Liver (tissue), 9 donors: ENCODE data around the gene ARAP1. TPM values are rescaled to one million over a fixed set of nuclear protein-coding genes. Genes with fewer than 3 reads are reported as not detected.
A peak's percentile ranks its signal among the peaks of the same experiment; 100 is the strongest.

Source experiments
- DNase-seq: peaks from one replicate; pipeline ENCODE4 v3.0.0-alpha.2; 2017; ENCODE audit warnings: low spot score
- H3K27ac ChIP-seq, 2 donors: one replicate each; pipeline ENCODE4 v1.7.0; 2013; ENCODE audit warnings: inconsistent platforms in 2 of 2, low read length in 2 of 2, control low read depth in 1 of 2, low read depth in 1 of 2, mild to moderate bottlenecking in 1 of 2
- H3K27me3 ChIP-seq, 4 donors: one replicate each; pipeline versions ENCODE4 v1.6.1 to v1.7.0; 2013; ENCODE audit warnings: low read length in 3 of 4, inconsistent platforms in 1 of 4, mild to moderate bottlenecking in 1 of 4, moderate library complexity in 1 of 4; ENCODE audit not compliant: control insufficient read depth in 4 of 4, insufficient read depth in 4 of 4
- H3K36me3 ChIP-seq, 4 donors: one replicate each; pipeline versions ENCODE4 v1.6.1 to v1.7.0; 2013; ENCODE audit warnings: low read length in 3 of 4, mild to moderate bottlenecking in 3 of 4, low read depth in 1 of 4, moderate library complexity in 1 of 4; ENCODE audit not compliant: control insufficient read depth in 4 of 4, insufficient read depth in 3 of 4
- H3K4me1 ChIP-seq, 4 donors: one replicate each; pipeline versions ENCODE4 v1.6.1 to v1.7.0; 2013; ENCODE audit warnings: low read length in 3 of 4, mild to moderate bottlenecking in 3 of 4, moderate library complexity in 1 of 4; ENCODE audit not compliant: control insufficient read depth in 4 of 4, insufficient read depth in 4 of 4
- H3K4me3 ChIP-seq, 3 donors: one replicate each; pipeline versions ENCODE4 v1.6.1 to v1.7.0; 2013; ENCODE audit warnings: low read length in 3 of 3, control low read depth in 1 of 3, low read depth in 1 of 3, mild to moderate bottlenecking in 1 of 3
- H3K9ac ChIP-seq, 2 donors: one replicate each; pipeline ENCODE4 v1.7.0; 2013; ENCODE audit warnings: low read length in 2 of 2, mild to moderate bottlenecking in 2 of 2, moderate library complexity in 2 of 2, control low read depth in 1 of 2, low read depth in 1 of 2
- H3K9me3 ChIP-seq, 4 donors: one replicate each; pipeline versions ENCODE4 v1.6.1 to v1.7.0; 2013; ENCODE audit warnings: low read length in 3 of 4; ENCODE audit not compliant: control insufficient read depth in 4 of 4
- EGR1 ChIP-seq, 2 donors: IDR thresholded peaks; 2 replicates each; pipeline ENCODE4 v1.6.1; 2016 to 2018; ENCODE audit warnings: antibody characterized with exemption in 2 of 2, low read depth in 2 of 2
- FOXA2 ChIP-seq: IDR thresholded peaks from 2 replicates; pipeline ENCODE4 v1.6.1; 2016; ENCODE audit warnings: antibody characterized with exemption
- GABPA ChIP-seq, 2 donors: IDR thresholded peaks in 1 of 2; conservative IDR thresholded peaks in 1 of 2; 2 replicates each; pipeline ENCODE4 v1.6.1; 2016; ENCODE audit warnings: antibody characterized with exemption in 2 of 2, mild to moderate bottlenecking in 1 of 2, moderate library complexity in 1 of 2
- HNF4A ChIP-seq, 2 donors: conservative IDR thresholded peaks; 2 replicates each; pipeline ENCODE4 v1.6.1; 2016; ENCODE audit warnings: antibody characterized with exemption in 2 of 2, mild to moderate bottlenecking in 2 of 2
- HNF4G ChIP-seq: IDR thresholded peaks from 2 replicates; pipeline ENCODE4 v1.6.1; 2016; ENCODE audit warnings: antibody characterized with exemption
- JUND ChIP-seq, 2 donors: IDR thresholded peaks; 2 replicates each; pipeline ENCODE4 v1.6.1; 2016; ENCODE audit warnings: antibody characterized with exemption in 2 of 2
- NR2F2 ChIP-seq: IDR thresholded peaks from 2 replicates; pipeline ENCODE4 v1.6.1; 2016; ENCODE audit warnings: antibody characterized with exemption
- RAD21 ChIP-seq, 2 donors: IDR thresholded peaks; 2 replicates each; pipeline ENCODE4 v1.6.1; 2016; ENCODE audit warnings: antibody characterized with exemption in 2 of 2, mild to moderate bottlenecking in 2 of 2
- RXRA ChIP-seq, 2 donors: IDR thresholded peaks; 2 replicates each; pipeline ENCODE4 v1.6.1; 2017 to 2018; ENCODE audit warnings: antibody characterized with exemption in 2 of 2, mild to moderate bottlenecking in 1 of 2
- SP1 ChIP-seq: IDR thresholded peaks from 2 replicates; pipeline ENCODE4 v1.6.1; 2018; ENCODE audit warnings: antibody characterized with exemption, mild to moderate bottlenecking
- TAF1 ChIP-seq: conservative IDR thresholded peaks from 2 replicates; pipeline ENCODE4 v1.6.1; 2016; ENCODE audit warnings: antibody characterized with exemption, mild to moderate bottlenecking
- YY1 ChIP-seq: IDR thresholded peaks from 2 replicates; pipeline ENCODE4 v1.6.1; 2016; ENCODE audit warnings: antibody characterized with exemption, mild to moderate bottlenecking
- WGBS: extraction: QIAGEN DNeasy Blood & Tissue Kit; methylation state at CpG from one replicate; pipeline ENCODE4 v1.1.7; 2013; 5-methylcytosine and 5-hydroxymethylcytosine counted together
- polyA plus RNA-seq, 2 donors: library from polyadenylated mRNA; stranded (reverse) in 1 of 2; unstranded in 1 of 2; fragments of 200-250 nt in 1 of 2; fragments of >200 nt in 1 of 2; fragmentation: Nextera tagmentation in 1 of 2; extraction: Ambion mirVana in 1 of 2; gene quantifications; one replicate each; pipeline versions ENCODE4 v1.2.1 to v1.2.3, GENCODE V29; 2013 to 2015
- total RNA-seq, 2 donors: library from RNA; depleted of rRNA; stranded (reverse); fragments of >200 nt; gene quantifications; one replicate each; pipeline ENCODE4 v1.2.3, GENCODE V29; 2014
- TF ChIP-seq, protein P1 (sequence below): IDR thresholded peaks from 2 replicates; pipeline ENCODE4 v1.6.1; 2016; ENCODE audit warnings: antibody characterized with exemption
- TF ChIP-seq, protein P2 (sequence below): IDR thresholded peaks from 2 replicates; pipeline ENCODE4 v1.6.1; 2016; ENCODE audit warnings: antibody characterized with exemption, mild to moderate bottlenecking
- TF ChIP-seq, protein P3 (sequence below): IDR thresholded peaks from 2 replicates; pipeline ENCODE4 v1.6.1; 2016; ENCODE audit warnings: antibody characterized with exemption
- TF ChIP-seq, protein P4 (sequence below): fragments of 150-350 bp; IDR thresholded peaks from 2 replicates; pipeline ENCODE4 v1.5.1; 2017; ENCODE audit warnings: improper control_type of control experiment, low read depth, low read length; ENCODE audit not compliant: missing input control
- TF ChIP-seq, protein P5 (sequence below): IDR thresholded peaks from 2 replicates; pipeline ENCODE4 v1.6.1; 2016; ENCODE audit warnings: antibody characterized with exemption
- donor health status: healthy.
- donor health status: healthy.
- donor health status: healthy.
- donor health status: healthy.
- donor health status: healthy.

Gene ARAP1
- total and polyA plus RNA-seq, 4 donors, result 14.4 to 77.8 (median 43.5) TPM

DNA sequence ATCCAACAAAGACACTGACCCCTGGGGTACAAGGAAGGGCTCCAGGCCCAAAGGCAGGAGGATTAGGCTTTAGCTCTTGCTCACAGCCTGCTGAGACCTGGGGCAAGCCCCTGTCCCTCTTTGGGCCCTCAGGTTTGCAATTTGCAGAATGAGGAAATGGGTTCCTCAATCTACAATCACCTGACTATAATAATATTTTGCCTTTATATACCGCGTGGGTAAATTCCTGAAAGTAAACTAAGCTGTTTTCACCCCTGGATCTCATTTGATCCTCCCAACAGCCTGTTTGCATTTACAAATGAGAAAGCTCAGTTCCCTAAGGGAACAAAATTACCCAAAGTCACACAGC is 40.8 kb upstream of the ARAP1 start:
- no peaks in the 10 kb centered on the region for H3K36me3 ChIP-seq
- H3K9me3 ChIP-seq, result no peaks in the 10 kb centered on the region
- DNase-seq, result no peak
- peak overlapping the region; percentile 64 to 93 for H3K9ac ChIP-seq
- H3K4me1 ChIP-seq, result peaks cover 9 to 42% (median 34%) of the 10 kb centered on the region in 4 donors
- 72% methylated on average over 2 of the region's 2 CpGs for WGBS
- TF ChIP-seq, protein P1, sequence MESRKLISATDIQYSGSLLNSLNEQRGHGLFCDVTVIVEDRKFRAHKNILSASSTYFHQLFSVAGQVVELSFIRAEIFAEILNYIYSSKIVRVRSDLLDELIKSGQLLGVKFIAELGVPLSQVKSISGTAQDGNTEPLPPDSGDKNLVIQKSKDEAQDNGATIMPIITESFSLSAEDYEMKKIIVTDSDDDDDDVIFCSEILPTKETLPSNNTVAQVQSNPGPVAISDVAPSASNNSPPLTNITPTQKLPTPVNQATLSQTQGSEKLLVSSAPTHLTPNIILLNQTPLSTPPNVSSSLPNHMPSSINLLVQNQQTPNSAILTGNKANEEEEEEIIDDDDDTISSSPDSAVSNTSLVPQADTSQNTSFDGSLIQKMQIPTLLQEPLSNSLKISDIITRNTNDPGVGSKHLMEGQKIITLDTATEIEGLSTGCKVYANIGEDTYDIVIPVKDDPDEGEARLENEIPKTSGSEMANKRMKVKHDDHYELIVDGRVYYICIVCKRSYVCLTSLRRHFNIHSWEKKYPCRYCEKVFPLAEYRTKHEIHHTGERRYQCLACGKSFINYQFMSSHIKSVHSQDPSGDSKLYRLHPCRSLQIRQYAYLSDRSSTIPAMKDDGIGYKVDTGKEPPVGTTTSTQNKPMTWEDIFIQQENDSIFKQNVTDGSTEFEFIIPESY, result no peak
- TF ChIP-seq RAD21 (IDR thresholded peaks at IDR 0.05) (no peak), JUND (IDR thresholded peaks at IDR 0.05) (no peak), FOXA2 (no peak), NR2F2 (no peak), SP1 (no peak), HNF4G (no peak), RXRA (IDR thresholded peaks at IDR 0.05) (no peak), EGR1 (IDR thresholded peaks at IDR 0.05; ENCODE audit: low read depth in 2 of 2) (no peak), HNF4A (conservative IDR thresholded peaks at IDR 0.05) (no peak), YY1 (no peak), TAF1 (no peak), GABPA (IDR thresholded peaks at IDR 0.05 in 1 of 2, conservative IDR thresholded peaks at IDR 0.05 in 1 of 2) (no peak)
- TF ChIP-seq, protein P2, sequence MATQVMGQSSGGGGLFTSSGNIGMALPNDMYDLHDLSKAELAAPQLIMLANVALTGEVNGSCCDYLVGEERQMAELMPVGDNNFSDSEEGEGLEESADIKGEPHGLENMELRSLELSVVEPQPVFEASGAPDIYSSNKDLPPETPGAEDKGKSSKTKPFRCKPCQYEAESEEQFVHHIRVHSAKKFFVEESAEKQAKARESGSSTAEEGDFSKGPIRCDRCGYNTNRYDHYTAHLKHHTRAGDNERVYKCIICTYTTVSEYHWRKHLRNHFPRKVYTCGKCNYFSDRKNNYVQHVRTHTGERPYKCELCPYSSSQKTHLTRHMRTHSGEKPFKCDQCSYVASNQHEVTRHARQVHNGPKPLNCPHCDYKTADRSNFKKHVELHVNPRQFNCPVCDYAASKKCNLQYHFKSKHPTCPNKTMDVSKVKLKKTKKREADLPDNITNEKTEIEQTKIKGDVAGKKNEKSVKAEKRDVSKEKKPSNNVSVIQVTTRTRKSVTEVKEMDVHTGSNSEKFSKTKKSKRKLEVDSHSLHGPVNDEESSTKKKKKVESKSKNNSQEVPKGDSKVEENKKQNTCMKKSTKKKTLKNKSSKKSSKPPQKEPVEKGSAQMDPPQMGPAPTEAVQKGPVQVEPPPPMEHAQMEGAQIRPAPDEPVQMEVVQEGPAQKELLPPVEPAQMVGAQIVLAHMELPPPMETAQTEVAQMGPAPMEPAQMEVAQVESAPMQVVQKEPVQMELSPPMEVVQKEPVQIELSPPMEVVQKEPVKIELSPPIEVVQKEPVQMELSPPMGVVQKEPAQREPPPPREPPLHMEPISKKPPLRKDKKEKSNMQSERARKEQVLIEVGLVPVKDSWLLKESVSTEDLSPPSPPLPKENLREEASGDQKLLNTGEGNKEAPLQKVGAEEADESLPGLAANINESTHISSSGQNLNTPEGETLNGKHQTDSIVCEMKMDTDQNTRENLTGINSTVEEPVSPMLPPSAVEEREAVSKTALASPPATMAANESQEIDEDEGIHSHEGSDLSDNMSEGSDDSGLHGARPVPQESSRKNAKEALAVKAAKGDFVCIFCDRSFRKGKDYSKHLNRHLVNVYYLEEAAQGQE, result no peak
- TF ChIP-seq, protein P3, sequence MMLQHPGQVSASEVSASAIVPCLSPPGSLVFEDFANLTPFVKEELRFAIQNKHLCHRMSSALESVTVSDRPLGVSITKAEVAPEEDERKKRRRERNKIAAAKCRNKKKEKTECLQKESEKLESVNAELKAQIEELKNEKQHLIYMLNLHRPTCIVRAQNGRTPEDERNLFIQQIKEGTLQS, result no peak
- TF ChIP-seq, protein P4, sequence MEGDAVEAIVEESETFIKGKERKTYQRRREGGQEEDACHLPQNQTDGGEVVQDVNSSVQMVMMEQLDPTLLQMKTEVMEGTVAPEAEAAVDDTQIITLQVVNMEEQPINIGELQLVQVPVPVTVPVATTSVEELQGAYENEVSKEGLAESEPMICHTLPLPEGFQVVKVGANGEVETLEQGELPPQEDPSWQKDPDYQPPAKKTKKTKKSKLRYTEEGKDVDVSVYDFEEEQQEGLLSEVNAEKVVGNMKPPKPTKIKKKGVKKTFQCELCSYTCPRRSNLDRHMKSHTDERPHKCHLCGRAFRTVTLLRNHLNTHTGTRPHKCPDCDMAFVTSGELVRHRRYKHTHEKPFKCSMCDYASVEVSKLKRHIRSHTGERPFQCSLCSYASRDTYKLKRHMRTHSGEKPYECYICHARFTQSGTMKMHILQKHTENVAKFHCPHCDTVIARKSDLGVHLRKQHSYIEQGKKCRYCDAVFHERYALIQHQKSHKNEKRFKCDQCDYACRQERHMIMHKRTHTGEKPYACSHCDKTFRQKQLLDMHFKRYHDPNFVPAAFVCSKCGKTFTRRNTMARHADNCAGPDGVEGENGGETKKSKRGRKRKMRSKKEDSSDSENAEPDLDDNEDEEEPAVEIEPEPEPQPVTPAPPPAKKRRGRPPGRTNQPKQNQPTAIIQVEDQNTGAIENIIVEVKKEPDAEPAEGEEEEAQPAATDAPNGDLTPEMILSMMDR, result no peak
- TF ChIP-seq, protein P5, sequence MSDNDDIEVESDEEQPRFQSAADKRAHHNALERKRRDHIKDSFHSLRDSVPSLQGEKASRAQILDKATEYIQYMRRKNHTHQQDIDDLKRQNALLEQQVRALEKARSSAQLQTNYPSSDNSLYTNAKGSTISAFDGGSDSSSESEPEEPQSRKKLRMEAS, result no peak
- H3K4me3 ChIP-seq, result no peak overlapping the region
- no peaks in the 10 kb centered on the region for H3K27me3 ChIP-seq
- H3K27ac ChIP-seq, result peak overlapping the region; percentile 97 to 98
